Thyroid gland (tissue), 4 donors: ENCODE data around the gene MASP1. TPM values are rescaled to one million over a fixed set of nuclear protein-coding genes. Genes with fewer than 3 reads are reported as not detected.

ENCODE experiments used
- DNase-seq, 2 donors: peaks; one replicate each; pipeline ENCODE4 v3.0.0-alpha.2; 2019
- H3K27ac ChIP-seq, 3 donors: fragments of 200-600 bp; sonication (generic); 1 replicate in 2 of 3; 2 replicates in 1 of 3; pipeline ENCODE4 v1.5.1; 2016 to 2019; ENCODE audit warnings: mild to moderate bottlenecking in 1 of 3, moderate library complexity in 1 of 3
- H3K27me3 ChIP-seq: fragments of 200-600 bp; sonication (generic); one replicate; pipeline ENCODE4 v1.5.1; 2019
- H3K36me3 ChIP-seq, 2 donors: fragments of 200-600 bp; sonication (generic); one replicate each; pipeline ENCODE4 v1.5.1; 2016 to 2019
- H3K4me1 ChIP-seq, 2 donors: fragments of 200-600 bp; sonication (generic); one replicate each; pipeline ENCODE4 v1.5.1; 2017 to 2019
- H3K4me3 ChIP-seq, 3 donors: fragments of 200-600 bp; sonication (generic); replicated peaks in 1 of 3; 1 replicate in 2 of 3; 2 replicates in 1 of 3; pipeline ENCODE4 v1.5.1; 2016; ENCODE audit warnings: mild to moderate bottlenecking in 1 of 3
- H3K9me3 ChIP-seq: fragments of 200-600 bp; sonication (generic); one replicate; pipeline ENCODE4 v1.5.1; 2017
- CTCF ChIP-seq, 6 experiments: fragments of 200-600 bp in 3 of 6; fragments of 450-650 bp in 3 of 6; sonication (generic) in 3 of 6; IDR thresholded peaks; one replicate each; pipeline ENCODE4 v1.5.1; 2016 to 2019; ENCODE audit warnings: antibody characterized with exemption in 6 of 6, mild to moderate bottlenecking in 2 of 6, inconsistent platforms in 1 of 6, moderate library complexity in 1 of 6
- POLR2A ChIP-seq, 2 donors: fragments of 450-650 bp; IDR thresholded peaks; one replicate each; pipeline ENCODE4 v1.6.1; 2017; ENCODE audit warnings: antibody characterized with exemption in 2 of 2, mild to moderate bottlenecking in 2 of 2, moderate library complexity in 1 of 2
- WGBS, 2 donors: methylation state at CpG; one replicate each; pipeline ENCODE4 v1.1.5; 2017; 5-methylcytosine and 5-hydroxymethylcytosine counted together
- intact Hi-C: fragments of 100-400 bp; cut with DNase I; formaldehyde crosslinking; loops from one replicate; pipeline ENCODE4 v1.15.1; 2023
- total RNA-seq, 4 donors: library from RNA; depleted of rRNA; stranded (reverse); fragments of >200 nt; gene quantifications; one replicate each; pipeline ENCODE4 v1.2.3, GENCODE V29; 2016

Gene MASP1
- total RNA-seq, 4 donors from 2014 or later = 5.5 to 11.6 (median 7.2) TPM

GRCh38 chr3:187319699-187320302 lies 28.3 kb upstream of the MASP1 start:
- TF ChIP-seq CTCF (IDR thresholded peaks at IDR 0.05) (peak; percentile 68 to 95 (median 92)), POLR2A (IDR thresholded peaks at IDR 0.05) (no peak)
- 34 to 38% methylated on average over 7 of the region's 7 CpGs for WGBS, 2 donors
- DNase-seq = peak; percentile 68 to 70
- H3K27ac ChIP-seq = no peak overlapping the region
- no peaks in the 10 kb centered on the region for H3K27me3 ChIP-seq
- intact Hi-C loops = loop anchor here (2.0 kb wide), 1 partner anchor 359 kb away; no protein-coding TSS in a partner anchor
- no peaks in the 10 kb centered on the region for H3K9me3 ChIP-seq
- no peak overlapping the region for H3K4me3 ChIP-seq
- peaks cover 0 to 3% of the 10 kb centered on the region in 2 donors for H3K4me1 ChIP-seq
- H3K36me3 ChIP-seq = no peaks in the 10 kb centered on the region

- DNase-seq = peak; percentile 35 to 45
- H3K4me1 ChIP-seq = peaks cover 0 to 3% of the 10 kb centered on the region in 2 donors
- no peak for TF ChIP-seq POLR2A (IDR thresholded peaks at IDR 0.05)
- peak; percentile 70 to 93 (median 80) for TF ChIP-seq CTCF (IDR thresholded peaks at IDR 0.05)
- intact Hi-C loops = loop anchor here (2.0 kb wide), 1 partner anchor 360 kb away; no protein-coding TSS in a partner anchor
- H3K4me3 ChIP-seq = no peak overlapping the region
- WGBS, 2 donors = 22 to 23% methylated on average over 13 of the region's 13 CpGs
- no peaks in the 10 kb centered on the region for H3K9me3 ChIP-seq
- no peak overlapping the region for H3K27ac ChIP-seq
- H3K27me3 ChIP-seq = no peaks in the 10 kb centered on the region
- H3K36me3 ChIP-seq = no peaks in the 10 kb centered on the region
Observed at GRCh38 chr3:187318819-187319616, 27.5 kb upstream of the MASP1 start.

- intact Hi-C loops = no loop called here
- no peak overlapping the region for H3K27ac ChIP-seq
- no peak for DNase-seq
- no peaks in the 10 kb centered on the region for H3K36me3 ChIP-seq
- H3K4me3 ChIP-seq = no peak overlapping the region
- H3K4me1 ChIP-seq = peaks cover 0 to 3% of the 10 kb centered on the region in 2 donors
- 78 to 90% methylated on average over 5 of the region's 5 CpGs for WGBS, 2 donors
- no peaks in the 10 kb centered on the region for H3K27me3 ChIP-seq
- H3K9me3 ChIP-seq = no peaks in the 10 kb centered on the region
- no peak for TF ChIP-seq CTCF (IDR thresholded peaks at IDR 0.05)
- no peak for TF ChIP-seq POLR2A (IDR thresholded peaks at IDR 0.05)
Observed at GRCh38 chr3:187315872-187316271, 24.3 kb upstream of the MASP1 start.

GRCh38 chr3:187314176-187314575 lies 22.6 kb upstream of the MASP1 start:
- WGBS, 2 donors = 40 to 50% methylated on average over 5 of the region's 5 CpGs
- TF ChIP-seq CTCF (IDR thresholded peaks at IDR 0.05) = no peak
- no peak for TF ChIP-seq POLR2A (IDR thresholded peaks at IDR 0.05)
- Histone ChIP-seq H3K4me3 (no peak overlapping the region), H3K9me3 (no peaks in the 10 kb centered on the region), H3K4me1 (peaks cover 0 to under 1% of the 10 kb centered on the region in 2 donors), H3K36me3 (no peaks in the 10 kb centered on the region), H3K27ac (no peak overlapping the region), H3K27me3 (no peaks in the 10 kb centered on the region)
- DNase-seq = no peak
- intact Hi-C loops = no loop called here

- Histone ChIP-seq H3K27ac (no peak overlapping the region), H3K4me1 (no peaks in the 10 kb centered on the region), H3K27me3 (no peaks in the 10 kb centered on the region), H3K4me3 (no peak overlapping the region), H3K9me3 (no peaks in the 10 kb centered on the region), H3K36me3 (no peaks in the 10 kb centered on the region)
- TF ChIP-seq POLR2A (IDR thresholded peaks at IDR 0.05) = no peak
- TF ChIP-seq CTCF (IDR thresholded peaks at IDR 0.05) = no peak
- intact Hi-C loops = no loop called here
- no peak for DNase-seq
- WGBS, 2 donors = 98 to 100% methylated on average over 2 of the region's 2 CpGs
Observed at GRCh38 chr3:187310954-187311470, 19.5 kb upstream of the MASP1 start.
